CD14-positive monocyte (primary cell): ENCODE measurements around the gene EXOC1. TPM values are rescaled to one million over a fixed set of nuclear protein-coding genes. Genes with fewer than 3 reads are reported as not detected.
A peak's percentile ranks its signal among the peaks of the same experiment; 100 is the strongest.

Experiments
- DNase-seq, 3 donors: peaks; one replicate each; pipeline ENCODE4 v3.0.0-alpha.2; 2011 to 2022
- H2AFZ ChIP-seq: 2 replicates; pipeline ENCODE4 v1.6.0; 2012; ENCODE audit warnings: mild to moderate bottlenecking, low read depth, low read length, inconsistent platforms; ENCODE audit not compliant: insufficient read depth, poor library complexity, severe bottlenecking
- H3K27ac ChIP-seq, 2 donors: 1 replicate in 1 of 2; 2 replicates in 1 of 2; pipeline ENCODE4 v1.5.1; 2012 to 2013; ENCODE audit warnings: low read length in 2 of 2, control low read depth in 1 of 2, inconsistent platforms in 1 of 2, low read depth in 1 of 2, mild to moderate bottlenecking in 1 of 2
- H3K27me3 ChIP-seq, 2 donors: one replicate each; pipeline versions ENCODE4 v1.6.0 to v1.6.1; 2011 to 2013; ENCODE audit warnings: low read length in 2 of 2; ENCODE audit not compliant: control insufficient read depth in 2 of 2, insufficient read depth in 2 of 2
- H3K36me3 ChIP-seq, 2 donors: replicated peaks in 1 of 2; 1 replicate in 1 of 2; 2 replicates in 1 of 2; pipeline versions ENCODE4 v1.5.1 to v1.6.1; 2012 to 2013; ENCODE audit warnings: low read length in 2 of 2, control low read depth in 1 of 2, inconsistent platforms in 1 of 2, mild to moderate bottlenecking in 1 of 2; ENCODE audit not compliant: insufficient read depth in 2 of 2, control insufficient read depth in 1 of 2
- H3K4me1 ChIP-seq, 2 donors: 1 replicate in 1 of 2; 2 replicates in 1 of 2; pipeline versions ENCODE4 v1.5.1 to v1.6.1; 2012 to 2013; ENCODE audit warnings: low read length in 2 of 2, control low read depth in 1 of 2, inconsistent platforms in 1 of 2, mild to moderate bottlenecking in 1 of 2, moderate library complexity in 1 of 2; ENCODE audit not compliant: insufficient read depth in 2 of 2, control insufficient read depth in 1 of 2
- H3K4me2 ChIP-seq: replicated peaks from 2 replicates; pipeline ENCODE3; 2012; ENCODE audit warnings: low read length, moderate library complexity, mild to moderate bottlenecking; ENCODE audit not compliant: poor library complexity, severe bottlenecking; ENCODE audit errors: extremely low read depth
- H3K4me3 ChIP-seq, 3 experiments: fragments of 200-600 bp in 1 of 3; sonication (generic) in 1 of 3; replicated peaks in 1 of 3; 1 replicate in 2 of 3; 2 replicates in 1 of 3; pipeline ENCODE4 v1.5.1; 2011 to 2013; ENCODE audit warnings: low read length in 3 of 3, mild to moderate bottlenecking in 3 of 3, control low read depth in 2 of 3, low read depth in 2 of 3, inconsistent platforms in 1 of 3, moderate library complexity in 1 of 3
- H3K79me2 ChIP-seq: 2 replicates; pipeline ENCODE4 v1.6.0; 2012; ENCODE audit warnings: mild to moderate bottlenecking, control low read depth, inconsistent platforms, low read length, moderate library complexity; ENCODE audit not compliant: insufficient read depth
- H3K9ac ChIP-seq: 2 replicates; pipeline ENCODE4 v1.6.0; 2017; ENCODE audit warnings: low read length, mild to moderate bottlenecking; ENCODE audit not compliant: insufficient read depth, poor library complexity, severe bottlenecking
- H3K9me3 ChIP-seq, 2 donors: replicated peaks in 1 of 2; 1 replicate in 1 of 2; 2 replicates in 1 of 2; pipeline versions ENCODE4 v1.5.1 to v1.6.1; 2012 to 2013; ENCODE audit warnings: low read length in 2 of 2, control low read depth in 1 of 2; ENCODE audit not compliant: control insufficient read depth in 1 of 2, insufficient read depth in 1 of 2
- H4K20me1 ChIP-seq: 2 replicates; pipeline ENCODE4 v1.6.0; 2012; ENCODE audit warnings: mild to moderate bottlenecking, low read length, control low read depth, moderate library complexity; ENCODE audit not compliant: insufficient read depth
- H3K27ac Mint-ChIP-seq, 7 donors: one replicate each; pipeline ENCODE4 v1.8.0; 2020; ENCODE audit warnings: mild to moderate bottlenecking in 7 of 7, mixed read lengths in 7 of 7, moderate library complexity in 6 of 7, inconsistent platforms in 2 of 7
- H3K27me3 Mint-ChIP-seq, 3 donors: one replicate each; pipeline ENCODE4 v1.8.0; 2021 to 2022; ENCODE audit warnings: low read depth in 3 of 3, mild to moderate bottlenecking in 3 of 3, mixed read lengths in 3 of 3, moderate library complexity in 3 of 3, inconsistent platforms in 1 of 3
- H3K36me3 Mint-ChIP-seq, 2 donors: one replicate each; pipeline ENCODE4 v1.8.0; 2020; ENCODE audit warnings: mixed read lengths in 2 of 2, inconsistent platforms in 1 of 2, mild to moderate bottlenecking in 1 of 2
- H3K4me1 Mint-ChIP-seq: one replicate; pipeline ENCODE4 v1.8.0; 2020; ENCODE audit warnings: mild to moderate bottlenecking, mixed read lengths
- H3K4me3 Mint-ChIP-seq, 2 donors: one replicate each; pipeline ENCODE4 v1.8.0; 2020; ENCODE audit warnings: mild to moderate bottlenecking in 2 of 2, mixed read lengths in 2 of 2, moderate library complexity in 1 of 2
- H3K9me3 Mint-ChIP-seq, 7 donors: one replicate each; pipeline ENCODE4 v1.8.0; 2020 to 2022; ENCODE audit warnings: mixed read lengths in 7 of 7, mild to moderate bottlenecking in 6 of 7, moderate library complexity in 6 of 7, inconsistent platforms in 2 of 7
- WGBS: methylation state at CpG from one replicate; pipeline ENCODE4 v1.1.5; 2013; ENCODE audit warnings: missing lambda C conversion rate; ENCODE audit not compliant: insufficient coverage; 5-methylcytosine and 5-hydroxymethylcytosine counted together
- intact Hi-C, 2 donors: fragments of 100-400 bp; cut with micrococcal nuclease; formaldehyde crosslinking; loops; one replicate each; pipeline versions ENCODE4 v1.15.0 to v1.15.1; 2023
- polyA plus RNA-seq, 3 donors: library from polyadenylated mRNA; depleted of rRNA in 1 of 3; unstranded in 2 of 3; stranded (reverse) in 1 of 3; fragments of 300-500 nt in 2 of 3; fragments of >200 nt in 1 of 3; fragmentation: Illumina TruSeq in 2 of 3; gene quantifications; 1 replicate in 2 of 3; 2 replicates in 1 of 3; pipeline ENCODE4 v1.2.3, GENCODE V29; 2012 to 2021
- TF ChIP-seq, protein P1 (sequence below): fragments of 200-600 bp; IDR thresholded peaks from one replicate; pipeline ENCODE4 v1.8.0; 2022; ENCODE audit warnings: antibody characterized with exemption, mild to moderate bottlenecking

The EXOC1 gene
- polyA plus RNA-seq, 3 donors: 13.7 to 22.9 (median 21.2) TPM

DNA sequence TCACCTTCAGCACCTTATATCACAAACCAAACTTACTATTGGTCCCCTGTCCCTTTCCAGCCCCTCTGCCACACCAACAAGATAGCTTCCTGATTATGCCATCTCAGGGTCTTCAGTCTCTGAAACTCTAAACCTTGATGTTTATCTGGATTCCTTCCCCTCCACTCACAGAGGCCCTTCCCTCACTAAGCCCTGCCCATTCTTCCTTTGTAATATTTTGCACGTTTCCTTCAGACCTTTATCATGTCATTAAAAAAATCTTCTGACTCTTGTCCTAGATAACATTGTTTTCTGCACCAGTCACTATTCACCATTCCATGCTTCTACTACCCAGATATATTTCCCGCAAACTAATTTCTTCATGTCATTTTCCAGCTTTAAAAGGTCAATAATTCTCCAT lies 77.6 kb downstream of the EXOC1 start:
- Mint-ChIP-seq H3K27me3 (peaks cover 0 to 1% (median 0%) of the 10 kb centered on the region in 3 donors), H3K4me1 (peaks cover 10% of the 10 kb centered on the region), H3K36me3 (no peaks in the 10 kb centered on the region)

DNA sequence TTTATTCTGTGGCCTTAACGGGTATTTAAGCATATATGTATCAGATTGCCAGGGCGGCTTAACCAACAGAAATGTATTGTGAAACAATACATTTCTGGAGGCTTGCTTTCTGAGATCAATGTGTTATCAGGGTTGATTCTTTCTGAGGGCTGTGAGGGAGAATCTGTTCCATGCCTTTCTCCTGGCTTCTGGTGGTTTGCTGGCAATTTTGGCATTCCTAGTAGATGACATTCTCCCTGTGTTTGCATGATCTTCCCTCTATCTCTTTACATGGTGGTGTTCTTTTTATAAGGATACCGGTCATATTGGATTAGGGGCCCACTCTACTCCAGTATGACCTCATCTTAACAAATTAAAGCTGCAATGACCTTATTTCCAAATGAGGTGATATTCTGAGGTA lies 78.4 kb downstream of the EXOC1 start:
- no peaks in the 10 kb centered on the region for H3K36me3 Mint-ChIP-seq

More for the DNA sequence above, 77.6 kb downstream of the EXOC1 start:
- H3K27ac Mint-ChIP-seq: no peak overlapping the region
- Histone ChIP-seq H3K36me3 (no peaks in the 10 kb centered on the region), H3K27ac (no peak overlapping the region), H4K20me1 (no peaks in the 10 kb centered on the region), H3K27me3 (no peaks in the 10 kb centered on the region), H3K4me3 (no peak overlapping the region), H3K4me2 (no peak overlapping the region), H3K9me3 (no peaks in the 10 kb centered on the region), H2AFZ (no peak overlapping the region), H3K9ac (no peak overlapping the region), H3K4me1 (no peaks in the 10 kb centered on the region), H3K79me2 (no peaks in the 10 kb centered on the region)
- TF ChIP-seq, protein P1, sequence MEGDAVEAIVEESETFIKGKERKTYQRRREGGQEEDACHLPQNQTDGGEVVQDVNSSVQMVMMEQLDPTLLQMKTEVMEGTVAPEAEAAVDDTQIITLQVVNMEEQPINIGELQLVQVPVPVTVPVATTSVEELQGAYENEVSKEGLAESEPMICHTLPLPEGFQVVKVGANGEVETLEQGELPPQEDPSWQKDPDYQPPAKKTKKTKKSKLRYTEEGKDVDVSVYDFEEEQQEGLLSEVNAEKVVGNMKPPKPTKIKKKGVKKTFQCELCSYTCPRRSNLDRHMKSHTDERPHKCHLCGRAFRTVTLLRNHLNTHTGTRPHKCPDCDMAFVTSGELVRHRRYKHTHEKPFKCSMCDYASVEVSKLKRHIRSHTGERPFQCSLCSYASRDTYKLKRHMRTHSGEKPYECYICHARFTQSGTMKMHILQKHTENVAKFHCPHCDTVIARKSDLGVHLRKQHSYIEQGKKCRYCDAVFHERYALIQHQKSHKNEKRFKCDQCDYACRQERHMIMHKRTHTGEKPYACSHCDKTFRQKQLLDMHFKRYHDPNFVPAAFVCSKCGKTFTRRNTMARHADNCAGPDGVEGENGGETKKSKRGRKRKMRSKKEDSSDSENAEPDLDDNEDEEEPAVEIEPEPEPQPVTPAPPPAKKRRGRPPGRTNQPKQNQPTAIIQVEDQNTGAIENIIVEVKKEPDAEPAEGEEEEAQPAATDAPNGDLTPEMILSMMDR: no peak
- no peak overlapping the region for H3K4me3 Mint-ChIP-seq
- no peak for DNase-seq
- intact Hi-C loops: no loop called here
- H3K9me3 Mint-ChIP-seq: peaks cover 0 to 10% (median 3%) of the 10 kb centered on the region in 7 donors
- WGBS: 18% methylated on average over 1 of the region's 2 CpGs

More for the DNA sequence above, 78.4 kb downstream of the EXOC1 start:
- 100% methylated on average over 1 of the region's 3 CpGs for WGBS
- Histone ChIP-seq H3K4me1 (no peaks in the 10 kb centered on the region), H2AFZ (no peak overlapping the region), H3K4me2 (no peak overlapping the region), H3K4me3 (no peak overlapping the region), H3K9me3 (no peaks in the 10 kb centered on the region), H3K27me3 (no peaks in the 10 kb centered on the region), H3K79me2 (no peaks in the 10 kb centered on the region), H3K27ac (no peak overlapping the region), H3K36me3 (no peaks in the 10 kb centered on the region), H3K9ac (no peak overlapping the region), H4K20me1 (no peaks in the 10 kb centered on the region)
- TF ChIP-seq, protein P1: no peak
- H3K27ac Mint-ChIP-seq: peak overlapping the region in 1 of 7 donors; percentile 34
- no peak overlapping the region for H3K4me3 Mint-ChIP-seq
- H3K4me1 Mint-ChIP-seq: peaks cover 10% of the 10 kb centered on the region
- H3K9me3 Mint-ChIP-seq: peaks cover 3 to 18% (median 6%) of the 10 kb centered on the region in 7 donors
- no peak for DNase-seq
- H3K27me3 Mint-ChIP-seq: peaks cover 0 to 1% (median 0%) of the 10 kb centered on the region in 3 donors
- intact Hi-C loops: no loop called here
